ENCODE measurements around the gene GNA14. TPM values are rescaled to one million over a fixed set of nuclear protein-coding genes. Genes with fewer than 3 reads are reported as not detected.

The GNA14 gene
- polyA plus RNA-seq, 1 donor from 2014 or later: 0.40 TPM

- no peak overlapping the region for H3K4me3 ChIP-seq (ENCODE audit: low read length)
- H3K9me2 ChIP-seq (ENCODE audit: insufficient read depth, low read length): no peaks in the 10 kb centered on the region
- H3F3A ChIP-seq (ENCODE audit: insufficient read depth, low read length, poor library complexity, severe bottlenecking): no peaks in the 10 kb centered on the region
- H3K9ac ChIP-seq (ENCODE audit: low read length): no peak overlapping the region
- no peaks in the 10 kb centered on the region for H3K27me3 ChIP-seq (ENCODE audit: insufficient read depth, low read depth, low read length)
- H3K79me2 ChIP-seq (replicated peaks; ENCODE audit: insufficient read depth, low read length): no peaks in the 10 kb centered on the region
- H2AFZ ChIP-seq (ENCODE audit: low read depth, low read length): no peak overlapping the region
- no peaks in the 10 kb centered on the region for H4K20me1 ChIP-seq (ENCODE audit: insufficient read depth)
- no peaks in the 10 kb centered on the region for H3K36me3 ChIP-seq (ENCODE audit: insufficient read depth, low read length)
- TF ChIP-seq MXI1 (conservative IDR thresholded peaks at IDR 0.05; ENCODE audit: poor library complexity, severe bottlenecking) (no peak), CTCF (IDR thresholded peaks at IDR 0.05; ENCODE audit: poor library complexity, severe bottlenecking) (no peak), POLR2AphosphoS5 (IDR thresholded peaks at IDR 0.05) (peak; percentile 32), EZH2 (IDR thresholded peaks at IDR 0.05; ENCODE audit: borderline replicate concordance, insufficient read depth, low read length, poor library complexity, severe bottlenecking) (no peak)
- H3K9me3 ChIP-seq (ENCODE audit: low read length): no peaks in the 10 kb centered on the region
- no peak overlapping the region for H3K27ac ChIP-seq (ENCODE audit: low read length)
- H3K4me2 ChIP-seq (ENCODE audit: low read length): no peak overlapping the region
Measured at GRCh38 chr9:77679661-77680368, 31.7 kb upstream of the GNA14 start.

DNA sequence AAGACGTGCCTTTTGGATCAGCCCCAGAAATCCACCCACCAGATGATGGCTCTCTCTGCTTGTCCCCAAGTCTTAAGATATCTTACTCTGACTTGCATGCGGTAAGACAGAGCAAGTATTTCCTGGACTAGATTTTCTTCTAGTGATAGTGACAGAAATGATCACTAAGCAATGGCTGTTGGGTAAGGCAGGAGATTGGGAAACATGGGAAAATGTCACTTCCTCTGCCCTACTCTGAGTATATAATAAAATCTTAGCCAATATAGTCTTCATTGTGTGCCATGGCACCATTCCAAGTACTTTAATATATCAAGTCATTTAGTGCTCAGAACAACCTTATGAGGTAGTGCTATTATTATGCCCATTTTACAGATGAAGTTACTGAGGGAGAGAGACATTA lies 31.0 kb upstream of the GNA14 start:
- no peak overlapping the region for H3K4me3 ChIP-seq (ENCODE audit: low read length)
- H3K4me2 ChIP-seq (ENCODE audit: low read length): no peak overlapping the region
- H3K27ac ChIP-seq (ENCODE audit: low read length): no peak overlapping the region
- H4K20me1 ChIP-seq (ENCODE audit: insufficient read depth): no peaks in the 10 kb centered on the region
- TF ChIP-seq EP300 (conservative IDR thresholded peaks at IDR 0.05; ENCODE audit: poor library complexity, severe bottlenecking) (no peak), POLR2AphosphoS5 (IDR thresholded peaks at IDR 0.05) (no peak), CTCF (IDR thresholded peaks at IDR 0.05; ENCODE audit: poor library complexity, severe bottlenecking) (no peak), TAF1 (IDR thresholded peaks at IDR 0.05; ENCODE audit: low read depth) (no peak), SMC3 (conservative IDR thresholded peaks at IDR 0.05; ENCODE audit: poor library complexity) (no peak)
- H3K9ac ChIP-seq (ENCODE audit: low read length): no peak overlapping the region
- no peaks in the 10 kb centered on the region for H3K79me2 ChIP-seq (replicated peaks; ENCODE audit: insufficient read depth, low read length)
- no peaks in the 10 kb centered on the region for H3K36me3 ChIP-seq (ENCODE audit: insufficient read depth, low read length)
- no peaks in the 10 kb centered on the region for H3K9me3 ChIP-seq (ENCODE audit: low read length)
- no peak overlapping the region for H2AFZ ChIP-seq (ENCODE audit: low read depth, low read length)
- H3F3A ChIP-seq (ENCODE audit: insufficient read depth, low read length, poor library complexity, severe bottlenecking): no peaks in the 10 kb centered on the region
- H3K9me2 ChIP-seq (ENCODE audit: insufficient read depth, low read length): no peaks in the 10 kb centered on the region
- H3K27me3 ChIP-seq (ENCODE audit: insufficient read depth, low read depth, low read length): no peaks in the 10 kb centered on the region

- no peak for TF ChIP-seq EP300 (conservative IDR thresholded peaks at IDR 0.05; ENCODE audit: poor library complexity, severe bottlenecking)
- TF ChIP-seq, protein P1, sequence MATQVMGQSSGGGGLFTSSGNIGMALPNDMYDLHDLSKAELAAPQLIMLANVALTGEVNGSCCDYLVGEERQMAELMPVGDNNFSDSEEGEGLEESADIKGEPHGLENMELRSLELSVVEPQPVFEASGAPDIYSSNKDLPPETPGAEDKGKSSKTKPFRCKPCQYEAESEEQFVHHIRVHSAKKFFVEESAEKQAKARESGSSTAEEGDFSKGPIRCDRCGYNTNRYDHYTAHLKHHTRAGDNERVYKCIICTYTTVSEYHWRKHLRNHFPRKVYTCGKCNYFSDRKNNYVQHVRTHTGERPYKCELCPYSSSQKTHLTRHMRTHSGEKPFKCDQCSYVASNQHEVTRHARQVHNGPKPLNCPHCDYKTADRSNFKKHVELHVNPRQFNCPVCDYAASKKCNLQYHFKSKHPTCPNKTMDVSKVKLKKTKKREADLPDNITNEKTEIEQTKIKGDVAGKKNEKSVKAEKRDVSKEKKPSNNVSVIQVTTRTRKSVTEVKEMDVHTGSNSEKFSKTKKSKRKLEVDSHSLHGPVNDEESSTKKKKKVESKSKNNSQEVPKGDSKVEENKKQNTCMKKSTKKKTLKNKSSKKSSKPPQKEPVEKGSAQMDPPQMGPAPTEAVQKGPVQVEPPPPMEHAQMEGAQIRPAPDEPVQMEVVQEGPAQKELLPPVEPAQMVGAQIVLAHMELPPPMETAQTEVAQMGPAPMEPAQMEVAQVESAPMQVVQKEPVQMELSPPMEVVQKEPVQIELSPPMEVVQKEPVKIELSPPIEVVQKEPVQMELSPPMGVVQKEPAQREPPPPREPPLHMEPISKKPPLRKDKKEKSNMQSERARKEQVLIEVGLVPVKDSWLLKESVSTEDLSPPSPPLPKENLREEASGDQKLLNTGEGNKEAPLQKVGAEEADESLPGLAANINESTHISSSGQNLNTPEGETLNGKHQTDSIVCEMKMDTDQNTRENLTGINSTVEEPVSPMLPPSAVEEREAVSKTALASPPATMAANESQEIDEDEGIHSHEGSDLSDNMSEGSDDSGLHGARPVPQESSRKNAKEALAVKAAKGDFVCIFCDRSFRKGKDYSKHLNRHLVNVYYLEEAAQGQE (IDR thresholded peaks at IDR 0.05; ENCODE audit: borderline replicate concordance): no peak
- no peak for TF ChIP-seq TAF1 (IDR thresholded peaks at IDR 0.05; ENCODE audit: low read depth)
- no peak for TF ChIP-seq RAD21 (conservative IDR thresholded peaks at IDR 0.05)
- Histone ChIP-seq H4K20me1 (ENCODE audit: insufficient read depth) (no peaks in the 10 kb centered on the region), H3K4me2 (ENCODE audit: low read length) (no peak overlapping the region), H3K4me3 (ENCODE audit: low read length) (no peak overlapping the region), H3K27ac (ENCODE audit: low read length) (no peak overlapping the region), H3K9me3 (ENCODE audit: low read length) (no peaks in the 10 kb centered on the region), H3K9me2 (ENCODE audit: insufficient read depth, low read length) (no peaks in the 10 kb centered on the region), H3F3A (ENCODE audit: insufficient read depth, low read length, poor library complexity, severe bottlenecking) (no peaks in the 10 kb centered on the region), H3K36me3 (ENCODE audit: insufficient read depth, low read length) (no peaks in the 10 kb centered on the region), H3K79me2 (replicated peaks; ENCODE audit: insufficient read depth, low read length) (no peaks in the 10 kb centered on the region), H2AFZ (ENCODE audit: low read depth, low read length) (no peak overlapping the region), H3K27me3 (ENCODE audit: insufficient read depth, low read depth, low read length) (no peaks in the 10 kb centered on the region), H3K9ac (ENCODE audit: low read length) (no peak overlapping the region)
Measured at GRCh38 chr9:77677957-77678535, 29.9 kb upstream of the GNA14 start.
